HG02763 (cell line): ENCODE measurements around the gene TTLL10.

Experiments
- ATAC-seq: cut with Tn5 transposase; IDR thresholded peaks from one replicate; pipeline ENCODE4 v1.9.1; 2021; ENCODE audit warnings: mild to moderate bottlenecking, moderate library complexity; ENCODE audit not compliant: unreplicated experiment

The TTLL10 gene

DNA sequence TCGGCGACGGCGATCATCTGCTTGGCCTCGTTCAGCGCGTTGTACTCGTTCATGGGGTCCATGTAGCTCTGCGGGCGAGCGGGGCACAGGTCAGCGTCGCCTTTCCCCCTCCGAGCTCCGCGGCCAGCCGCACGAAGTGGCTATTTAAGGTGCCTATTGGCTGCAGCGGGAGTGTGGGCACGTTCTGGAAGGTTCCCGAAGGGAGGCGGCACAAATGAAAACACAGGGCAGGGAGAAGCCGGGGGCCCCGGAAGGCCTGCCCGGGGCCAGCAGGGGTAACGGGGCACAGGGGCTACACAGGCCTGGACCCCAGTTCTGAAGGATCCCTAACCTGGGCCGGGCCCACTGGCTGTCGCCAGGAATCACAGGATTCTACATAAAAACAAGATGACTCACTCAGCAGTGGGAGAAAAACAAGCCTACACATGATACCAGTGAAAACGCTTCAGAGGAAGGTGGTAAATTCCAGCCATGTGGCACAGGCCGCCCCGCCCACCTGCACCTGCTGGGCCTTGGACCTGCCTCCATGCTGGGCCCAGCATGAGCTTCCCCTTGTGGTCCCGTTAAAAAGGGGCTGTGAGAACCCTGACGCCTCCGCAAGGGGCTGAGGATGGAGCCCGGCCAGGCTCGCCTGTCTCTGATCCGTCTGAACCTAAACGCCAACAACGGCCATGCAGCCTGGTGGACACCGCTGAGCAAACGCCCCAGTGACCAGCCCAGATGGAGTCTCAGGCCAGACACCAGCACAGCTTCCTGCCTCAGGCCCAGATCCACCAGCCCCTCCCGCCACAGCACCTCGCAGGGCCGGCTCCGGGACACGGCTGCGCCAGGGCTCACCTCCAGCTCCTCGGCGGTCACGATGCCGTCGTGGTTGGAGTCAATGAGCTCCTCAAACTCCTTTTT lies 44.2 kb downstream of the TTLL10 start:
- ATAC-seq: no peak

GRCh38 chr1:1218524-1219200 lies 45.0 kb downstream of the TTLL10 start:
- no peak for ATAC-seq

DNA sequence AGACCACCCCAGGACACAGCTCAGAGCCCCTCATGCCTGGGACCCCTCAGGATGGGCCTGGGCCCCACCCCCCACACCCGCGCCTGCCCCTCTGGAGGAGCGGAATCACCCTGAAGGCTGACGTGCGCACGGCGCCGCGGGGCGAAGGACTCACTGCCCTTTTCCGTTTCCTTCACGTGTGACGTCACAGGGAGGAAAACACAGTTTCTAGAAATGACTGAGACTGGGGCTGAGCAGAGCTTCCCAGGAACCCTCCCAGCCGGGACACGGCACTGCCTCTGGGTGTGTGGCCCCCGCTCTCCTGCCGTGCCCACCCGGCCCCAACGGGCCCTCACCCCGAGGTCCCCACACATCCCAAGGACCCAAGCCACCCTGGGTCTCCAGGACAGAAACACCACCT lies 45.7 kb downstream of the TTLL10 start:
- ATAC-seq: no peak

- ATAC-seq: no peak
Measured at GRCh38 chr1:1220197-1220596, 46.5 kb downstream of the TTLL10 start.

- ATAC-seq: no peak
Measured at GRCh38 chr1:1221887-1222574, 48.4 kb downstream of the TTLL10 start.

DNA sequence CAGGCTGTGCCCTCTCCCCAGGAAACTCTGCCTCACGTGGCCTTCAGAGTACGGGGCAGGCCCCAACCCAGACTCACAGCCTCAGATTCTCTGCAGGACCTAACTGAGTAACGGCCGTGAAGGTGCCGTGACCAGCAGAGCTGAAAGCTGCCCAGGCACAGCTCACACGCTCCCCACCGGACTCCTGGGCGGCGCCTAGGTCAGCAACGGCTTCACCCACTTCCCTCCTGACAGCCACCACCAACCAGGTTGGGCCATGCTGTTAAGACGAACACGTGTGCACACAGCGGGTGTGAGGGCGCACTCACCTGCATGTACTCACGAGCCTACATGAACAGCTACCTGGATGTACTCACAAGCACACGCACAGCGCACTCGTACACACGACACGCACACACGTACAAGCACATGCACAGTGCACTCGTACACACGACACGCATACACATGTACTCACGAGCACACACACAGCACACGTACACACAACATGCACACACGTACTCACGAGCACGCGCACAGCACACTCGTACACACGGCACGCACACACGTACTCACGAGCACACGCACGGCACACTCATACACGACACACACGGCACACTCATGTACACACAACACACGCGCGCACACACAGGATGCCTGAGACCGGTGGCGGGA lies 49.0 kb downstream of the TTLL10 start:
- ATAC-seq: no peak

DNA sequence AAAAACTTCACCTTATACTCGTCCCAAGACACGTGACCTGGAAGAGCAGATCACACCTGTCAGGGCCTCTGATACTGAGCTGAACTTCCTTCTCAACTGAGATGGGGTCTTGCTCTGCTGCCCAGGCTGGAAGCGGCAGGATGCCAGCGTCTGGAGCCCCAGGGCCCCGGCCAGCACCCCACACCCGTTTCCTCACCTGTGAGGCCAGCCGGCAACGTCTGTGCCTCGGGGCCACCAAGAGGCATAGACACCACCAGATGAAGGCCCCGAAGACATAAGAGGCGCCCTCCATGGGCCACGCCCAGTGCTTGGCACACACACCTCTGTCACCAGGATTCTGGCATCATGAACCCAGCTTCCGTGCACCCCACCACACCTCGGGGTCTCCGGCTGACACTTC lies 49.6 kb downstream of the TTLL10 start:
- ATAC-seq: no peak

DNA sequence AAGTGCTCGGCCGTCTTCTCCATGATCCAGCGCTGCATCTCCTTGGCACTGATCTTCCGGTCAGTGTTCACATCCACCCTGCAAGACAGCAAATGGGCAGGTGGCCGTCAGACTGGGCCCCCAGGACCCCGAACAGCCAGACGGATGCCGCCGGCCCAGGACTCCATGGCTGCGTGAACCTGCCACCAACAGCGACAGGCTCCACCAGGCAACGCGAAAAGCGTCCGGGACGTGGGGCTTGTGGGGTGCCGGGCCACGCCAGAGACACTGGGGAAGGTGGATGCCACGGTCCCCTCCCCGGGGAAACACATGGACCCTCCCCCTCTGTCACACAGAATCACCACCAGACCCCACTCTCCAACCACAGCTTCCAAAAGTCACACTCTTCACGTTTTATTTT lies 50.2 kb downstream of the TTLL10 start:
- ATAC-seq: no peak

- ATAC-seq: no peak
Measured at GRCh38 chr1:1225238-1225845, 51.7 kb downstream of the TTLL10 start.

DNA sequence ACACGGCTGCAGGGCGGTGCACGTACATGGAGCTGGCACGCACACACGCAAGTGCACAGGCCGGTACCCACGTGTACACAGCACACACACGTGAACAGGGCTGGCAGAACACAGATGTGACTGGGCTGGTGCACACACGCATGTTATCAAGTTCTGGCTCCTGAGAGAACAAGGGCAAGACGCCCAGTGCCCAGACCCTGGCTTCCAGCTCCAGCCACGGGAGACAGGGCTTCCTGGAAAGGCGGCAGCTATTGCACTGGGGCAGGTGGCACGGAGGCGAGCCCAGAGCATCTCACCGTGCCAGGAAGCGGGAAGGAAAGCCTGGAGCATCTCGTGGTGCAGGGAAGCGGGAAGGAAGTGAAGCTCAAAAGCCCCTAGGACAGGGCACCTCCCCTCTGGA lies 52.2 kb downstream of the TTLL10 start:
- no peak for ATAC-seq

GRCh38 chr1:1226566-1227362 lies 53.1 kb downstream of the TTLL10 start:
- ATAC-seq: no peak

GRCh38 chr1:1227386-1227785 lies 53.7 kb downstream of the TTLL10 start:
- ATAC-seq: no peak

DNA sequence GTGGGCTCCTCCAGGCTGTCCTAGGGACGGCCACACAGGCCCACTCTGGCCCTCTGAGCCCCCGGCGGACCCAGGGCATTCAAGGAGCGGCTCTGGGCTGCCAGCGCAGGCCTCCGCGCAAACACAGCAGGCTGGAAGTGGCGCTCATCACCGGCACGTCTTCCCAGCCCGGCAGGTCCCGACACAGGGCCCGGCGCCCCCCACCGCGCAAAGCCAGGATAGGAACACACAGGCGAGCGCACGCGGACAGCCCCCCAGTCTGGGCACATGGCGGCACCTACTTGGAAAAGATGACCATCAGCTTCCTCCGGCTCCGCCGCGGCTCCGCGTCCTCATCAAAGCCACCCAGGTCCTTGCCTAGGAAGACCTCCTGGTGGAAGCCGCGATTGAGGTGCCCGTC lies 54.5 kb downstream of the TTLL10 start:
- ATAC-seq: no peak

GRCh38 chr1:1228596-1229321 lies 55.1 kb downstream of the TTLL10 start:
- no peak for ATAC-seq

- no peak for ATAC-seq
Measured at GRCh38 chr1:1229770-1230169, 56.1 kb downstream of the TTLL10 start.

DNA sequence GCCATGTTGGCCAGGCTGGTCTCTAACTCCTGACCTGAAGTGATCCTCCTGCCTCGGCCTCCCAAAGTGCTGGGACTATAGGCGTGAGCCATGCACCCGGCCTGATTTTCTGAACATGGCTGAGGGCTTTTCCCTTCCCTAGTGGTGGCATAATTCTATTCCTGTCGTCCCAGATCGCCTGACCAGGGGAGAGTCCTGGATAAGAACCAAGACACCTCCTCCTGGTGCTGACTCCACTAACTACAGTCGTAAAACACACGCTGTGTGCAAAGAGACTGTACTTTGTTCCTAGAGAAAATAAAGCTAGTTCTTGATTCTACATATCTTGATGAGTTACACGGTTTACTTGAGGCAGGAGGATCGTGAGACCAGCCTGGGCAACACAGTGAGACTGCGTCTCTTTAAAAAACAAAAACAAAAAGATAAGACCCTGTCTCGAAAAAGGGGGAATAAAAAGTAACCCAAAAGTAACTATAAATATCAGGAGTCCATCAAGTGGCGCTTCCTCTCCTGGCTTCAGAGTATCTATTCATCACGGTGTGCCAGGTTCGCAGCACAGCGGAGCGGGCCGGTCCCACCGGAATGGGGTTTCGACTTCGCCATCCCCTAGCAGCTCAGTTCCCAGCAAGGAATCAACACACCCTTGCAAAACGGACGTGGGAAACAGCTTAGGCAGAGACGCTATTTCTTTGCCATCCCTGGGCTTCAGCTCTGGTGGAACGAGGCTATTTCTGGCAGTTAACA lies 57.1 kb downstream of the TTLL10 start:
- no peak for ATAC-seq

- ATAC-seq: peak; percentile 92
Measured at GRCh38 chr1:1231400-1232207, 57.9 kb downstream of the TTLL10 start, which contains the start of gene SDF4. SDF4 (minus strand) TSS chr1:1232001; CDS start chr1:1228772, 3,229 bp downstream.
